ENCODE measurements around the gene FKBP8.

Gene FKBP8

DNA sequence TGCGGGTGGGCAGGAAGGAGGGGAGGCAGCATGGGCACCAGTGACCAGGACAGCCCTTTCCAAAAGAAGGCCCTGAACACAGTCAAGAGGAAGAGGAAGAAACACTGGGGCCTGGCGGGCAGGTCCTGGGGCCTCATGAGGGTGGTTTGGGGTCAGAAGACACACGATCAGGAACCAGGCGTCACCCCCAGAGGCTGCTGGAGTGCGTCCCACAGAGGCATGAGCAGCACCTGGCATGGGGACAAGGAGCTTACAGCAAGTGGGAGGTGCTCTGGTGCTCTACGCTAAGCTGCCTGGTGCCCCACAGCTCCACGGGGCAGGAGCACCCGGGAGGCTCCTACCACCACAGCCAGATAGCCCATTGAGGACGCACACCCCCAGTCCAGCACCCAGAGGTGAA, 41.5 kb downstream of the FKBP8 start:
- DNase-seq (ENCODE audit: low read depth), result no peak
- TF ChIP-seq, protein P1, sequence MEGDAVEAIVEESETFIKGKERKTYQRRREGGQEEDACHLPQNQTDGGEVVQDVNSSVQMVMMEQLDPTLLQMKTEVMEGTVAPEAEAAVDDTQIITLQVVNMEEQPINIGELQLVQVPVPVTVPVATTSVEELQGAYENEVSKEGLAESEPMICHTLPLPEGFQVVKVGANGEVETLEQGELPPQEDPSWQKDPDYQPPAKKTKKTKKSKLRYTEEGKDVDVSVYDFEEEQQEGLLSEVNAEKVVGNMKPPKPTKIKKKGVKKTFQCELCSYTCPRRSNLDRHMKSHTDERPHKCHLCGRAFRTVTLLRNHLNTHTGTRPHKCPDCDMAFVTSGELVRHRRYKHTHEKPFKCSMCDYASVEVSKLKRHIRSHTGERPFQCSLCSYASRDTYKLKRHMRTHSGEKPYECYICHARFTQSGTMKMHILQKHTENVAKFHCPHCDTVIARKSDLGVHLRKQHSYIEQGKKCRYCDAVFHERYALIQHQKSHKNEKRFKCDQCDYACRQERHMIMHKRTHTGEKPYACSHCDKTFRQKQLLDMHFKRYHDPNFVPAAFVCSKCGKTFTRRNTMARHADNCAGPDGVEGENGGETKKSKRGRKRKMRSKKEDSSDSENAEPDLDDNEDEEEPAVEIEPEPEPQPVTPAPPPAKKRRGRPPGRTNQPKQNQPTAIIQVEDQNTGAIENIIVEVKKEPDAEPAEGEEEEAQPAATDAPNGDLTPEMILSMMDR (IDR thresholded peaks at IDR 0.05; ENCODE audit: low read length, missing control alignments), result no peak
- no peak overlapping the region for H3K4me3 ChIP-seq (replicated peaks; ENCODE audit: low read depth, low read length)

DNA sequence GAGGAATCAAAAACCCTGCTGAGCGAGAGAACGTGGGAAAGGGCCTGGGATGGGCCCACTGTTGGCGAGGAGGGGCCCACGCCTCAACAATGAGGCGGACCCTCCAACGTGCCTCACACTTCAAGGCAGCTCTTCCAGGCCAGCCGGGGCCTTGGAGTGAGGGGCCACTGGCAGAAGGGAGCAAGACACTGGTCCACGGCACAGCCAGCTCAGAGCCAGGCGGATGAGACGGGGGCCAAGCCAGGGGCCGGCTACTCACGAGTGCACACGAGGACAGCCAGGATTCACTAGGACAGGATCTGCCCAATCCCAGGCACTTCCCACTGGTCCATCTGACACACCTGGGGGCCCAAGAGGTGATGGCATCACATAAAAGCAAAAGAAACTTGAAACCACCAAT, 42.0 kb downstream of the FKBP8 start:
- no peak for DNase-seq (ENCODE audit: low read depth)
- TF ChIP-seq, protein P1 (IDR thresholded peaks at IDR 0.05; ENCODE audit: low read length, missing control alignments), result no peak
- H3K4me3 ChIP-seq (replicated peaks; ENCODE audit: low read depth, low read length), result no peak overlapping the region

DNA sequence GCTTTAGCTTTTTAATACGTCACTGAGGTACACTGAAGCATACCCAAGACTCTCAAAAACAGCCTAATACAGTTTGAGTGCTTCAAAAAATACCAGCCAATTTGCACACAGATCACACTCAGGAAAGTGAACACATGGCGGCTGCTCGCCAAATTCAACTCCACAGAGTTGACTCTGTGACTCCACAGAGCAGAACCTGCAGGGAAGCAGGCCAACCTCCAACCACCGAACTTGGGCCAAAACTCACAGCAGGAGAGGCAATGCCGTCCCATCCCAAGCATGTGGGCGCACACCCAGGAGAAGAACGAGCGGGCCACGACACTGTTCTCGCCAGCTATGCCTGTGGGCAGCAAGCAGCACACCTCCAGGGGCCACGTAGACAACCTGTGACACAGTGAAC, 42.6 kb downstream of the FKBP8 start:
- DNase-seq (ENCODE audit: low read depth), result no peak
- TF ChIP-seq, protein P1 (IDR thresholded peaks at IDR 0.05; ENCODE audit: low read length, missing control alignments), result no peak
- H3K4me3 ChIP-seq (replicated peaks; ENCODE audit: low read depth, low read length), result no peak overlapping the region

DNA sequence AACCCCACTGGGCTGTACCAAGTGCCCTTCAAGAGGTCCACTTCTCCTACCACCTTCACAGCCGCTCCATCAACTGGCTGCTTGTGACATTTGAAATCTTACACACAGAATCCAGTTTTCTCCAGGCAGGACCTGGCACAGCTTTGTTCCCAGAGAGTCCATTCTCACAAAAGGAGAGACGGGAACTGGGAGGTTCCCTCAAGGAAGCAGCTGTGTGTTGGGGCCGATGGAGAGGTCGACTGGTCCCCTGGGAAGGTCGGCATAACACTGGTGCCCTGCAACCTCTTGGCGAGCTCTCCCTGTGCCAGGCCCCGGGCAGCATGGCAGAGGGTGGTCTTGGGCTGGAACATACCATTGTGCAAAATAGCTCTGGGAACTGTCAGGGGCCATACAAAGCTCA, 43.0 kb downstream of the FKBP8 start:
- no peak for DNase-seq (ENCODE audit: low read depth)
- H3K4me3 ChIP-seq (replicated peaks; ENCODE audit: low read depth, low read length), result no peak overlapping the region
- TF ChIP-seq, protein P1 (IDR thresholded peaks at IDR 0.05; ENCODE audit: low read length, missing control alignments), result no peak

DNA sequence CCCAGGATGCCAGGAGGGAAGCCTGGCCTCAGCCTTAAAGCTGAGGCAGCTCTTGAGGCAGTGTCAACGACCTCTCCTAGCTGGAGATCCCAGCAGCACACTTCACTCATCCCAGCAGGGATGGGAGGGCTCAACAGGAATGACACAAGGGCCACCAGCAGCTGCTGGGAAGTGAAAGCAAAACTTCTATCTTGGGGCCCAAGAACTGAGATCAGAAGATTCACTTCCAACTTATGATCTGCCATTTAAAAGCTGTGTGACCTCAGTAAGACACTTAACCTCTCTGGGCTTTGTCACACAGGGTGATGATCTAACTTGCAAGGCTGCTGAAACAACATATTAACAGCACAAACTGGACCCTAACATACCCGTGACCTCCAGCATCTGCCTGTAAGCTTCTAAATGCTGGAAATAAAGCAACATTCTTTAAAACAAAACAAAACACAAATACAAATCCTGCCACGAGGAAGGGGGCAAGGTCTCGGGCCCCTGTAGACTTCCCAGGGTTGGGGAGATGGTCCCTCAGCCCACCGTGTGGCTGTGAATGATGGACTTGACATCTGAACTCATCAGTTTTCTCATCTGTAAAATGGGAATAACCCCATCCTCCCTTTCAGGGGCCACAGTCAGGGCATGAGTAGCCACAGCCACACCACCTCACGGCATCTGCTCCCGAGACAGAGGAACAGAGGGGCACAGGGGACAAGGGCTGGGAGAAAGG, 44.2 kb downstream of the FKBP8 start:
- no peak for DNase-seq (ENCODE audit: low read depth)
- TF ChIP-seq, protein P1 (IDR thresholded peaks at IDR 0.05; ENCODE audit: low read length, missing control alignments), result no peak

DNA sequence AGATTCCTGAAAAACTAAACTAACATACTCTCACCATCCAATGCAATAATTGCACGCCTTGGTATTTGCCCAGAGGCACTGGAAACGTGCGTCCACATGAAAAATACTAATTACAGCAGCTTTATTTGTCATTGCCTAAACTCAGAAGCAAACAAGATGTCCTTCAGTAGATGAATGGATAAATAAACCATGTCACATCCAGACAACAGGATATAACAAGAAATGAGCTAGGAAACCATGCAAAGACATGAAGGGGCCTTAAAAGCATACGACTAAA, 46.5 kb downstream of the FKBP8 start:
- no peak overlapping the region for H3K4me3 ChIP-seq (replicated peaks; ENCODE audit: low read depth, low read length)
- TF ChIP-seq, protein P1 (IDR thresholded peaks at IDR 0.05; ENCODE audit: low read length, missing control alignments), result no peak
- DNase-seq (ENCODE audit: low read depth), result no peak

More for the DNA sequence above, 44.2 kb downstream of the FKBP8 start:
- H3K4me3 ChIP-seq (replicated peaks; ENCODE audit: low read depth, low read length), result no peak overlapping the region

All from fibroblast of pulmonary artery (primary cell).